Measurements from ENCODE around the gene TEK. TPM values are rescaled to one million over a fixed set of nuclear protein-coding genes. Genes with fewer than 3 reads are reported as not detected.
"Not testable (repeated sequence)": the region's sequence is repeated elsewhere in the genome, so short reads cannot be mapped to it uniquely, and the experiment has no call there.

Gene TEK
- total RNA-seq: 1 to 10 TPM in 1 of 8 experiments, under 1 TPM in 7; 0.05 to 2.1 (median 0.10) TPM

DNA sequence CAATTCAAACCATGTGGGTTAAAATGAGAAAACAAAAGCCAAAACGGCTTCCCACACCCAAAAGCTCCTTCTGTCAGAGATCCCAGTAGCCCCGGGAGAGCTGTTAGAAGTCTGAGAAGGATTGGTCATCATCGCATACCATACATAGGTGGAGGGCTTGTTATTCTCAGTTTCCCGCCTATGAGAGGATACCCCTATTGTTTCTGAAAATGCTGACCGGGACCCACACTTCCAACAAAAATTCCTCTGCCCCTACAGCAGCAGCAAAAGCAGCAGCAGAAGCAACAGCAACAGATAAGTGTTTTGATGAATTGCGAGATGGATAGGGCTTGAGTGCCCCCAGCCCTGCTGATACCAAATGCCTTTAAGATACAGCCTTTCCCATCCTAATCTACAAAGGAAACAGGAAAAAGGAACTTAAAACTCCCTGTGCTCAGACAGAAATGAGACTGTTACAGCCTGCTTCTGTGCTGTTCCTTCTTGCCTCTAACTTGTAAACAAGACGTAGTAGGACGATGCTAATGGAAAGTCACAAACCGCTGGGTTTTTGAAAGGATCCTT lies at the start of gene TEK:
TEK (plus strand) TSS at position 245 of the 561 bp plus-strand sequence. CDS start 366 bp downstream, outside the sequence.
- in situ Hi-C loops (cut with MboI; ENCODE audit: low pct_unique_long_range_greater_than_20kb in 2 of 9, low sequenced_read_pairs in 9 of 9, unreplicated experiment in 9 of 9): no loop called here
- Histone ChIP-seq H3K27ac (no peak within 1 kb of the TSS), H3K4me3 (no peak within 1 kb of the TSS), H3K4me1 (replicated peaks in 1 of 2) (no peaks in the 10 kb centered on the region)
- 0 to 100% (median 22%) methylated on average over 1 to 8 of the region's 9 CpGs; no CpG with 5 or more reads in 1 of the 10 experiments for WGBS, 10 experiments
- peak in 2 of 8 experiments; percentile 39 to 59 for ATAC-seq (replicated peaks in 6 of 8)

GRCh38 chr9:27059412-27059811 lies 49.6 kb upstream of the TEK start:
- in situ Hi-C loops (cut with MboI; ENCODE audit: low pct_unique_long_range_greater_than_20kb in 2 of 9, low sequenced_read_pairs in 9 of 9, unreplicated experiment in 9 of 9): no loop called here
- Histone ChIP-seq H3K4me3 (no peak overlapping the region), H3K27ac (no peak overlapping the region), H3K4me1 (replicated peaks in 1 of 2) (no peaks in the 10 kb centered on the region)
- ATAC-seq (replicated peaks in 6 of 8): peak in 3 of 8 experiments; percentile 41 to 64 (median 52)
- 71 to 100% (median 96%) methylated on average over 1 of the region's 1 CpG for WGBS, 10 experiments

DNA sequence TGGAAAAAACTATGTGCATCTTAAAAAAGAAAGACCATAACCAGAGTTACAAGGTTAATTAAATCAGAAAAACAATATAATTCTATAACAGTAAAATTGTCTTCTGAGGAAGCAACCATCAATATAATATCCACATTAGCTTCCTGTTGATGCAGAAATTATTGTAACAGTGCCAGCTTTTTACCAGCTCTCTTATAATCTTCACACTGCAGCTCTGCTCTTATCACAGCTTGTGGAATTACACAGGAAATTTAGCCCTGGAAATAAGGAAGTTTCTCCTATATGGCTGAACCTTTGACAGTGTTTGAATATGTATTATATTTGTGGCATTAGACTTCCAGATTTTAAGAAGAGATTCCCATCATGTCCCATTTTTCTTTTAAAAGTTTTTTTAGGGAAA lies 49.1 kb upstream of the TEK start:
- in situ Hi-C loops (cut with MboI; ENCODE audit: low pct_unique_long_range_greater_than_20kb in 2 of 9, low sequenced_read_pairs in 9 of 9, unreplicated experiment in 9 of 9): no loop called here
- ATAC-seq (replicated peaks in 6 of 8): peak in 1 of 8 experiments; percentile 19
- Histone ChIP-seq H3K4me3 (no peak overlapping the region), H3K4me1 (replicated peaks in 1 of 2) (no peaks in the 10 kb centered on the region), H3K27ac (no peak overlapping the region)

DNA sequence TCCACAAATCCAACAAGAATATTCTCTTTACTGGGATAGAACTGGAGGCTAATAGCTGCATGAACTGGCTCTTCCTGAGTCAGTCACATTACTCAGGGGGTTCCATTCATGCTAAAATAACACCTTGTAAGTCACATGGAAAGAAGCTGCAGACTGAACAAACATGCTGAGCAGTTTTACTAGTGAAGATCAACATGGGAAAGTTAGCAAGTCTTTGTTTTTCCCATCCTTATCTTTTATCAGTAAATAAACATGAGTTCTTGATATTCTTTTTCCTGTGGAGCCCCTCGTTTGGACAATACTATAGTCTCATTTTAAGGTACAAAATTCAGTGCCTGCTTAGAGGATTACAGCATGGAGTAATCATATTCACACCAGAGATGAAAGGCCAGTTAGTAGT lies 43.7 kb upstream of the TEK start:
- in situ Hi-C loops (cut with MboI; ENCODE audit: low pct_unique_long_range_greater_than_20kb in 2 of 9, low sequenced_read_pairs in 9 of 9, unreplicated experiment in 9 of 9): no loop called here
- H3K4me1 ChIP-seq (replicated peaks in 1 of 2): no peaks in the 10 kb centered on the region
- H3K27ac ChIP-seq: no peak overlapping the region
- WGBS, 10 experiments: 11 to 100% (median 69%) methylated on average over 1 of the region's 1 CpG; no CpG with 5 or more reads in 4 of the 10 experiments
- H3K4me3 ChIP-seq: no peak overlapping the region
- no peak for ATAC-seq (replicated peaks in 6 of 8)

DNA sequence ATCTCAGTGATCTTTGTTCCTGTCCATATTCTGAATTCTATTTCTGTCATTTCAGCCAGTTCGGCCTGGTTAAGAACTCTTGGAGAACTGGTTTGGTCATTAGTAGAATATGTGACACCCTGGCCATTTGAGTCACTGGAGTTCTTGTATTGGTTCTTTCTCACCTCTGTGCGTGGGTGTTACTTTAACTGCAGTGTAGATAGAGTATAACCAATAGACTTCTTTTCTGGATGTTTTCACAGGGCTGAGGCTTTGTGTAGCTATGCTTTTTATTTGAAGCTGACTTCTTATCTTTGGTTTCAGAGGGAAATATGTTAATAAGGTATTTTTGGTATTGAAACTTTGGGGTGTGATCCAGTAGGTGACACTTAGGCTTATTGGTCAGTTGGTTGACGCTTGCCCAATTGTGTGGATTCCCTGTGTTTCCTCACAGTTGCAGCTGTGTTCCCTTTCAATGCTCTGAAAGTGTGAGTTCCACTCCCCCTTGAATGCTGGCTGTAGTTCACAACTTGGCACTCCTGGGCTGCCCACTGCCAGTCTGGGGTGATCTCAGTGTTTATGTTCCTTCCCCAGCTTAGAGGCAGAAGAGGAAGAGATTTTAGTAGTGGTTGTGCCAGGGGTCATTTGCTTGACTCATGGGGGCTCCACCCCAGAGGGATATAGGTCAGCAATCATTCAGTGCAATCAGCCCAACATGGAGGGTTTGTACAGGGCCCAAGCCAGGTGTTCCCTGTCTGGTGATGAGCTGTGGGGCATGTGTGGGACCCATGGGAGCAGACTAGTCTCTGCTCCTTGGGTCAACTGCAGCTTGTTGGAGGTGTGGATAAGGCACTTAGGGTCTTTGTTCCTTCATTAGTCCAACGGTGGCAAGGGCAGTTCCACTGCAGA lies 34.9 kb upstream of the TEK start:
- in situ Hi-C loops (cut with MboI; ENCODE audit: low pct_unique_long_range_greater_than_20kb in 2 of 9, low sequenced_read_pairs in 9 of 9, unreplicated experiment in 9 of 9): no loop called here
- 53 to 100% (median 86%) methylated on average over 1 to 3 of the region's 4 CpGs; no CpG with 5 or more reads in 1 of the 10 experiments for WGBS, 10 experiments
- Histone ChIP-seq H3K4me1 (replicated peaks in 1 of 2) (no peaks in the 10 kb centered on the region), H3K27ac (no peak overlapping the region), H3K4me3 (no peak overlapping the region)
- ATAC-seq (replicated peaks in 6 of 8): no peak

DNA sequence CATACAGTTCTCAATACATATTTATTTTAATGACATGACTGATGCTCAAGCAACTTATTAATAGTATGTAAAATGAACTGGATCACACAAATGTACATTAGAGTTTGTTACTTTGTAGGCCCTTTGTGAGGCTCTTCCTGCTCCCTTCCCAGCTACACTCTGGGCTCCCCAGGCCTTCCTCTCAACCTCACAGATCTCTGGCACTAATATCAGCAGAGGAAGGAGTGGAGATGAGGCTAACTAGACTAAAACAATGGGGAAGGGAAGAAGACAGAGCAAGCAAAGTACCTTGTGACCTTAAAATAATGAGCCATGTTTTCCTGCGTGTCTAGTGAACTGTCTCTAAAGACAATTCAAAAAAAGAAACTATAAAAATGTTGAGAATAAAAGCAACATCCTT lies 30.3 kb upstream of the TEK start:
- Histone ChIP-seq H3K4me3 (no peak overlapping the region), H3K27ac (no peak overlapping the region), H3K4me1 (replicated peaks in 1 of 2) (no peaks in the 10 kb centered on the region)
- ATAC-seq (replicated peaks in 6 of 8): no peak
- WGBS, 10 experiments: 57 to 100% (median 94%) methylated on average over 1 of the region's 1 CpG; no CpG with 5 or more reads in 2 of the 10 experiments
- in situ Hi-C loops (cut with MboI; ENCODE audit: low pct_unique_long_range_greater_than_20kb in 2 of 9, low sequenced_read_pairs in 9 of 9, unreplicated experiment in 9 of 9): no loop called here

DNA sequence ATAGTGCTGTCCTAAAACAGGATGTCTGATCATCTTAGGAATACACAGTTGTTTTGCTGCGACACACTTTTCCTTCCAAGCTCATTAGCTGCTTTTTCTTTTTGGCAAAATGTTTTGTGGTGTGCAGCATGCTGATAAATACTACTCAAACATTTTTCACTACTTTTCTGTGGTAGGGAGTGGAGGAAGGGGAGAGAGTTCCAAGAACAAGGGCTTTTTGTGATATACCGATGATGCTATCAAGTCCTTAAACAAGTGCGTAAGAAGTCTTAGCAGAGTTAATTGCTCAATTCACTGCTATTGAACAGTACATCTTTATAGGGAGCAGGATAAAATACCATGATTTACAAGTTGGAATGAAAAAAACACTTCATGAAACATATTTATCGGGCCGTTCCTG lies 23.6 kb upstream of the TEK start:
- Histone ChIP-seq H3K4me1 (replicated peaks in 1 of 2) (no peaks in the 10 kb centered on the region), H3K27ac (no peak overlapping the region), H3K4me3 (no peak overlapping the region)
- 88 to 100% (median 96%) methylated on average over 1 to 5 of the region's 5 CpGs for WGBS, 10 experiments
- ATAC-seq (replicated peaks in 6 of 8): no peak
- in situ Hi-C loops (cut with MboI; ENCODE audit: low pct_unique_long_range_greater_than_20kb in 2 of 9, low sequenced_read_pairs in 9 of 9, unreplicated experiment in 9 of 9): no loop called here

- Histone ChIP-seq H3K27ac (no peak overlapping the region), H3K4me3 (no peak overlapping the region), H3K4me1 (replicated peaks in 1 of 2) (no peaks in the 10 kb centered on the region)
- ATAC-seq (replicated peaks in 6 of 8): peak in 3 of 8 experiments; percentile 65 to 95 (median 94)
- WGBS, 10 experiments: 33 to 87% (median 70%) methylated on average over 5 to 11 of the region's 11 CpGs; no CpG with 5 or more reads in 1 of the 10 experiments
- in situ Hi-C loops (cut with MboI; ENCODE audit: low pct_unique_long_range_greater_than_20kb in 2 of 9, low sequenced_read_pairs in 9 of 9, unreplicated experiment in 9 of 9): no loop called here
Observed at GRCh38 chr9:27086818-27087680, 22.0 kb upstream of the TEK start.

DNA sequence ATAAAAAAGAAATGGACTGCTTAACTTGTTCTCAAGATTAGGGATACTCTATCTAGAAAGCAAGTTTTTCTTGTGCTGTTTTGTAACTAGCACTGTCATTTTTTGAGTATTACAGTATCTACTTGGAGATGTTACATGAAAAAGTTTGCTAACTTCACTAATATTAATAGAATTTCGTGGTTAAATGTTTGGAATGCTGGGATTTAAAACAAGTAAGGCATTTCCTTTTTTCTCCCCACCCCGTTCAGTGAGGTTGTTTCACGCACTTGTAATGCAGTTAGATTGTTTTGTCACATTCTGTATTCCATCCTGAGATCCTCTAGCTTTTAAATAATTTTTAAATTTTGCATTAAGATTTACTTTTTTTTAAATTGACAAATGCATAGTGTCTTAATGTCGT lies 20.0 kb upstream of the TEK start:
- WGBS, 10 experiments: 10 to 100% (median 51%) methylated on average over 1 to 4 of the region's 4 CpGs
- no peak for ATAC-seq (replicated peaks in 6 of 8)
- Histone ChIP-seq H3K4me3 (no peak overlapping the region), H3K4me1 (replicated peaks in 1 of 2) (no peaks in the 10 kb centered on the region), H3K27ac (no peak overlapping the region)
- in situ Hi-C loops (cut with MboI; ENCODE audit: low pct_unique_long_range_greater_than_20kb in 2 of 9, low sequenced_read_pairs in 9 of 9, unreplicated experiment in 9 of 9): no loop called here

DNA sequence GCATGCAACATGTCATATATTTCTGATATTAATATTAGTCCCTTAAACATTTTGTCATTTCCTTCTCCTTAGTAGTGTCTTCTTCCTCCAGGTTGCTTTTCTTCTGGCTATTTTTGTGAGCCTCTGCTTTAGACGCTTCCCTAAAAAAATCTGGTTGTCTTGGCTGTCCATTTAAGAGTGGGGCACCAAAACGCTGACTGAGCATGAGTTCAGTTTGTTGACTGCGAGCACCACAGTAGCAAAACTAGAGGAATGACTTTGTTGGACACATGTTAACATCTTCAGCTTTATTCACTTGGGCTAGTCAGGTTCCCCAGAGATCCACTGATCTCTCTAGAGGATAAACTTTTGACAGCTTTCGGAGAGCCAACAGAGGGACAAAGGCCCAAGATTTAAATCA lies 19.3 kb upstream of the TEK start:
- Histone ChIP-seq H3K4me3 (no peak overlapping the region), H3K4me1 (replicated peaks in 1 of 2) (no peaks in the 10 kb centered on the region), H3K27ac (no peak overlapping the region)
- WGBS, 10 experiments: 41 to 100% (median 89%) methylated on average over 1 to 4 of the region's 4 CpGs
- ATAC-seq (replicated peaks in 6 of 8): no peak
- in situ Hi-C loops (cut with MboI; ENCODE audit: low pct_unique_long_range_greater_than_20kb in 2 of 9, low sequenced_read_pairs in 9 of 9, unreplicated experiment in 9 of 9): no loop called here

DNA sequence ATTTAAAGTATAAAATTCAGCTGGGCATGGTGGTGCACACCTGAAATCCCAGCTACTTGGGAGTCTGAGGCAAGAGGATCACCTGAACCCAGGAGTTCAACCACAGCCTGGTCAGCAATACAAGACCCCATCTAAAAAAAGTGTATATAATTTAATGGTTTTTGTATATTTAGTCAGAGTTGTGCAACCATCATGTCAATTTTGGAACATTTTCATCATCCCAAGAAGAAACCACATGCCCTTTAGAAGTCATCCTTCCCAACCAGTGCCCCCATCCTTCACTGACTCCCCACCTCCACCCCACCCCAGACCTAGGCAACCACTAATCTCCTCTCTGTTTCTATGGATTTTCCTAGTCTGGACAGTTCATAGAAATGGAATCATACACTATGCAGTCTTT lies 18.8 kb upstream of the TEK start:
- no peak for ATAC-seq (replicated peaks in 6 of 8)
- Histone ChIP-seq H3K4me1 (replicated peaks in 1 of 2) (no peaks in the 10 kb centered on the region), H3K27ac (no peak overlapping the region), H3K4me3 (no peak overlapping the region)
- in situ Hi-C loops (cut with MboI; ENCODE audit: low pct_unique_long_range_greater_than_20kb in 2 of 9, low sequenced_read_pairs in 9 of 9, unreplicated experiment in 9 of 9): no loop called here

DNA sequence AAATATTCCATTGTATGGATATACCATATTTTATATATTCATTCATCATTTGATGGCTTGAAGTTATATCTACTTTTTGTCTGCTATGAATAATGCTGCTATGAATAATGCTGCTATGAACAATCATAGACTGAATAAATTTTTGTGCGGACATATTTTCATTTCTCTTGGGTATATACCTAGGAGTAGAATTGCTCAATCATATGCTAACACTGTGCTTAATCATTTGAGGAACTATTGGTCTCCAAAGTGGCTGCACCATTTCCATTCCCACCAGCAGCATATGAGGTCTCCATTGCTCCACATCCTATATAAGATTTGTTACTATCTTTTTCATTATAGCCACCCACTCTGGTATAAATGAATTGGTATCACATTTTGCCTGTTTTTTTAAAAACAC lies 18.3 kb upstream of the TEK start:
- no peaks in the 10 kb centered on the region for H3K4me1 ChIP-seq (replicated peaks in 1 of 2)
- ATAC-seq (replicated peaks in 6 of 8): no peak
- H3K27ac ChIP-seq: no peak overlapping the region
- in situ Hi-C loops (cut with MboI; ENCODE audit: low pct_unique_long_range_greater_than_20kb in 2 of 9, low sequenced_read_pairs in 9 of 9, unreplicated experiment in 9 of 9): no loop called here
- 30 to 100% (median 90%) methylated on average over 1 of the region's 1 CpG; no CpG with 5 or more reads in 4 of the 10 experiments for WGBS, 10 experiments
- no peak overlapping the region for H3K4me3 ChIP-seq

DNA sequence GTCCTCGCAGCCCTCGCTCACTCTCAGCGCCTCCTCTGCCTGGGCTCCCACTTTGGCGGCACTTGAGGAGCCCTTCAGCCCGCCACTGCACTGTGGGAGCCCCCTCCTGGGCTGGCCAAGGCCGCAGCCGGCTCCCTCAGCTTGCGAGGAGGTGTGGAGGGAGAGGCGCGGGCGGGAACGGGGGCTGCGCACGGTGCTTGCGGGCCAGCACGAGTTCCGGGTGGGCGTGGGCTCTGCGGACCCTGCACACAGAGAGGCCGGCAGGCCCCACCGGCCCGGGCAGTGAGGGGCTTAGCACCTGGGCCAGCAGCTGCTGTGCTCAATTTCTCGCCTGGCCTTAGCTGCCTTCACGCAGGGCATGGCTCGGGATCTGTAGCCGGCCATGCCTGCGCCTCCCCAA lies 16.5 kb upstream of the TEK start:
- ATAC-seq (replicated peaks in 6 of 8); H3K4me3 ChIP-seq; H3K4me1 ChIP-seq (replicated peaks in 1 of 2); H3K27ac ChIP-seq; in situ Hi-C loops (cut with MboI; ENCODE audit: low pct_unique_long_range_greater_than_20kb in 2 of 9, low sequenced_read_pairs in 9 of 9, unreplicated experiment in 9 of 9): not testable (repeated sequence)
- WGBS, 10 experiments: 88 to 100% (median 97%) methylated on average over 2 to 6 of the region's 27 CpGs; no CpG with 5 or more reads in 5 of the 10 experiments
